ENCODE results near the gene LRIG3.

Gene LRIG3

DNA sequence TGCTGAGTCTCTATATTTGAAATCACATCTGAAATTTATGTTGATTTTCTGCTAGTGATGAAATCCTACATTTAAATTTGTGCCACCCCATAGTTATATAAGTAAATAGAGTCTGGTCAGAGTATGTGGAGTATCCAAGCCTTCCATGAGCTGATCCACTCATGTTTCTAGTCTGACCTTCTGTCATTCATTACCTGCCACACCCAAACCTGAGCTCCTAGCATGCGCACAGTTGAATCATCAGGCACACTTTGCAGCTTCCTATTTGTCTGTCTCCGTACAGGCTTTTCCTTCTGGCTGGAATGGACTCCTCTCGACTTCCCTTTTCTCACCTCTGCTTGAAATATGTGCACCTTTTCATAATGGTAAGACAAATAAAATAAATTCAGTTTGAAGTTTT, 45.3 kb upstream of the LRIG3 start:
- TF ChIP-seq, protein P1, sequence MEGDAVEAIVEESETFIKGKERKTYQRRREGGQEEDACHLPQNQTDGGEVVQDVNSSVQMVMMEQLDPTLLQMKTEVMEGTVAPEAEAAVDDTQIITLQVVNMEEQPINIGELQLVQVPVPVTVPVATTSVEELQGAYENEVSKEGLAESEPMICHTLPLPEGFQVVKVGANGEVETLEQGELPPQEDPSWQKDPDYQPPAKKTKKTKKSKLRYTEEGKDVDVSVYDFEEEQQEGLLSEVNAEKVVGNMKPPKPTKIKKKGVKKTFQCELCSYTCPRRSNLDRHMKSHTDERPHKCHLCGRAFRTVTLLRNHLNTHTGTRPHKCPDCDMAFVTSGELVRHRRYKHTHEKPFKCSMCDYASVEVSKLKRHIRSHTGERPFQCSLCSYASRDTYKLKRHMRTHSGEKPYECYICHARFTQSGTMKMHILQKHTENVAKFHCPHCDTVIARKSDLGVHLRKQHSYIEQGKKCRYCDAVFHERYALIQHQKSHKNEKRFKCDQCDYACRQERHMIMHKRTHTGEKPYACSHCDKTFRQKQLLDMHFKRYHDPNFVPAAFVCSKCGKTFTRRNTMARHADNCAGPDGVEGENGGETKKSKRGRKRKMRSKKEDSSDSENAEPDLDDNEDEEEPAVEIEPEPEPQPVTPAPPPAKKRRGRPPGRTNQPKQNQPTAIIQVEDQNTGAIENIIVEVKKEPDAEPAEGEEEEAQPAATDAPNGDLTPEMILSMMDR (IDR thresholded peaks at IDR 0.05), result no peak
- H3K27me3 ChIP-seq (ENCODE audit: control insufficient read depth, insufficient read depth, low read length), result no peaks in the 10 kb centered on the region

DNA sequence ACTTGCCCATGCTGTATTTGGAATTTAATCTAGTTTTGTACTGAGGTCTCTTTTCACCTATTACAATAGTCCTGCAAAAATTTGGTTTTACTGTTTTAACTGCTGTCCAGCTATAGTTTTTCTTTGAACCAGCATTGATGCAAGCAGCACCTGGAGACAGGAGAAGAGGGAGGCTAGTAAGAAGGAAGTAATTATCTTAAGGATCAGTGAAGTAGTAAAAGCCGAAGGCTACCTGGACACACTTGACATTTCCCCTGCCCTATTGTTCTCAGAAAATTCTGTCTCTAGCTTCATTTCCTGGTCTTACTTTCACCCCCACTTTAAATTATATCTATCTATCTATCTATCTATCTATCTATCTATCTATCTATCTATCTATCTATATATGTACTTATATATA, 43.5 kb upstream of the LRIG3 start:
- Histone ChIP-seq H3K4me2 (ENCODE audit: low read length) (no peak overlapping the region), H3K9me3 (ENCODE audit: control insufficient read depth, low read length) (no peaks in the 10 kb centered on the region), H3K27me3 (ENCODE audit: control insufficient read depth, insufficient read depth, low read length) (no peaks in the 10 kb centered on the region), H3K9ac (no peak overlapping the region), H3K4me1 (no peaks in the 10 kb centered on the region), H3K79me2 (no peaks in the 10 kb centered on the region), H2AFZ (no peak overlapping the region), H3K4me3 (ENCODE audit: low read depth, low read length) (no peak overlapping the region), H3K27ac (no peak overlapping the region), H3K36me3 (ENCODE audit: control insufficient read depth, insufficient read depth, low read length) (no peaks in the 10 kb centered on the region)
- TF ChIP-seq, protein P1 (IDR thresholded peaks at IDR 0.05), result no peak

More for the DNA sequence above, 45.3 kb upstream of the LRIG3 start:
- Histone ChIP-seq H3K79me2 (no peaks in the 10 kb centered on the region), H3K4me1 (no peaks in the 10 kb centered on the region), H3K9ac (no peak overlapping the region), H3K9me3 (ENCODE audit: control insufficient read depth, low read length) (no peaks in the 10 kb centered on the region), H2AFZ (no peak overlapping the region), H3K4me3 (ENCODE audit: low read depth, low read length) (no peak overlapping the region), H3K27ac (no peak overlapping the region), H3K4me2 (ENCODE audit: low read length) (no peak overlapping the region), H3K36me3 (ENCODE audit: control insufficient read depth, insufficient read depth, low read length) (no peaks in the 10 kb centered on the region)

DNA sequence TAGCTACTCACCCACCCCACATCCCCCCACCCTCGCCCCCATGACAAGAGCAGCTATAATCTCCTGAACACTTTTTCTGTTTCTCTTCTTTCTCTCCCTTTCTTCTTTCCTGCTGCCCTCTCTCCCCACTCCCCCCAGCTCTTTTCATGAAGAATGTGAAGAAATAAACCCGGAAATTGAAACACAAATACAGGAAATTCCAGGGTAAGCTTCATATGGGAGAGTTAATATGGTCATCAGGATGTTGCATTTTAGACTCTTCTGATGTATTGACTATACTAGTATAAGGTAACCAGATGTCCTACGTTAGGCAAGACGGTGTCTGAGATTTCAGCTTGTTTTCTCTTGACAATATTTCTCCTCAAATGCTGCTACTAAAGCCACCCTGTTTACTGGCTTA, 41.6 kb upstream of the LRIG3 start:
- Histone ChIP-seq H3K9me3 (ENCODE audit: control insufficient read depth, low read length) (no peaks in the 10 kb centered on the region), H3K27me3 (ENCODE audit: control insufficient read depth, insufficient read depth, low read length) (no peaks in the 10 kb centered on the region), H3K4me1 (no peaks in the 10 kb centered on the region), H3K36me3 (ENCODE audit: control insufficient read depth, insufficient read depth, low read length) (no peaks in the 10 kb centered on the region), H3K27ac (no peak overlapping the region), H3K4me3 (ENCODE audit: low read depth, low read length) (no peak overlapping the region), H3K4me2 (ENCODE audit: low read length) (no peak overlapping the region), H2AFZ (no peak overlapping the region), H3K9ac (no peak overlapping the region), H3K79me2 (no peaks in the 10 kb centered on the region)
- TF ChIP-seq, protein P1 (IDR thresholded peaks at IDR 0.05), result no peak

DNA sequence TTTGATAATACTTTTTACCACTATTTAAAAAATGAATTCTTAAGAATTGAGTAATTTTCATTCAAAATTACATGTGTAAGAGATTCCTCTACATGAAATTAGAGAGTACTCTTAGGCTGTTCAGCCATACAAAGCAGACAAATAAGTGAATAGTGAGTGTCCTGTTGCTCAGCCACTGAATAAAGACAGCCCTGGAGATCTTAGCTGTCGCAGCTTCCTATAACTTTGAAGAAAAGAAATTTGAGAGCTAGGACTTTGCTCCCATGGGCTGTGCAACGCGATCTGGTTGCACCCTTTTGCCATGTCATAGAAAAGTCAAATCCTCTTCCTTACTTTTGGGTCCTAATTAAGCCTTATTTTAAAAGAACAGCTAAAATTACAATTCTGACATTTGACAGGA, 40.9 kb upstream of the LRIG3 start:
- Histone ChIP-seq H3K79me2 (no peaks in the 10 kb centered on the region), H3K4me3 (ENCODE audit: low read depth, low read length) (no peak overlapping the region), H3K27me3 (ENCODE audit: control insufficient read depth, insufficient read depth, low read length) (no peaks in the 10 kb centered on the region), H3K9ac (no peak overlapping the region), H2AFZ (no peak overlapping the region), H3K9me3 (ENCODE audit: control insufficient read depth, low read length) (no peaks in the 10 kb centered on the region), H3K4me2 (ENCODE audit: low read length) (no peak overlapping the region), H3K36me3 (ENCODE audit: control insufficient read depth, insufficient read depth, low read length) (no peaks in the 10 kb centered on the region), H3K4me1 (no peaks in the 10 kb centered on the region), H3K27ac (no peak overlapping the region)
- TF ChIP-seq, protein P1 (IDR thresholded peaks at IDR 0.05), result no peak

DNA sequence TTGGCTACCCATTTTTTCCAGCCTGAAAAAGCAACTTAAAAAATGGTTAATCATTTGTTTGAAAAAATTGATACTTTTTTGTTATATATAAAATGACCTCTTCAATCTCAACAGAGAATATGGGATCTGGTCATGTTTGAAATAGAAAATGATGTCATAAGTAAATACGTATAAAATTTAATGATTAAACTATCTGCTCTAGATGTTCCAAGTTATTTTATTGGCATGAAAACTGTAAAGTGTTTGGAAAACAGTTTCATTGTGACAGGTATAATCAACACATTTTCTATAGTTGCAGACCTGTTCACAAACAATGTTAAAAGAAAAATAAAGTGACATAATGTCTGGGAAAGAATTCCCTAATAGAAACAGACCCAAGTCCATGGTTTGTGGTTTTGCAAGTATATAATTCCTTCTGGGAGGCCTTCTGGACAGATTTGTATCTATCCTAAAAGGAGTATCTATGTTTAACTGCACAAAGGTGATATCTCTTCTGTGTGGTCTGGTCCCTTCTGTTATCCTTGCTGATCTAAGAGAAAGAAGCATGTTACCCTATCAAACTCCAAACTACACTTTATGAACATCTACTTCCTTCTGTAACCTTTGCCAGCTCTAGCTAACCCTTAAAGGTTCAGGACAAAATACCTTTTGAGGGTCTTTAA, 39.5 kb upstream of the LRIG3 start:
- no peak overlapping the region for H3K9ac ChIP-seq
- no peak overlapping the region for H3K4me3 ChIP-seq (ENCODE audit: low read depth, low read length)
- no peaks in the 10 kb centered on the region for H3K79me2 ChIP-seq
- H3K27me3 ChIP-seq (ENCODE audit: control insufficient read depth, insufficient read depth, low read length), result no peaks in the 10 kb centered on the region
- no peak overlapping the region for H2AFZ ChIP-seq
- no peak overlapping the region for H3K27ac ChIP-seq
- no peaks in the 10 kb centered on the region for H3K4me1 ChIP-seq
- no peaks in the 10 kb centered on the region for H3K36me3 ChIP-seq (ENCODE audit: control insufficient read depth, insufficient read depth, low read length)
- no peak overlapping the region for H3K4me2 ChIP-seq (ENCODE audit: low read length)
- TF ChIP-seq, protein P1 (IDR thresholded peaks at IDR 0.05), result no peak
- H3K9me3 ChIP-seq (ENCODE audit: control insufficient read depth, low read length), result no peaks in the 10 kb centered on the region
